ENCODE results near the gene MATK.

GRCh38 chr19:3748965-3749364 is 37.2 kb downstream of the MATK start:
- TF ChIP-seq CTCF (IDR thresholded peaks at IDR 0.05; ENCODE audit: poor library complexity, severe bottlenecking), result no peak
- TF ChIP-seq EP300 (conservative IDR thresholded peaks at IDR 0.05; ENCODE audit: poor library complexity, severe bottlenecking), result no peak
- no peak for TF ChIP-seq MXI1 (conservative IDR thresholded peaks at IDR 0.05; ENCODE audit: poor library complexity, severe bottlenecking)
- no peak for TF ChIP-seq POLR2AphosphoS5 (IDR thresholded peaks at IDR 0.05)
- no peak for TF ChIP-seq RAD21 (conservative IDR thresholded peaks at IDR 0.05)

All from neural cell (in vitro differentiated cells).